Activated CD8-positive, alpha-beta T cell treated with anti-CD3 and anti-CD28 coated beads for 36 hours (primary cell): Measurements from ENCODE around the gene PPP2R1A. TPM values are rescaled to one million over a fixed set of nuclear protein-coding genes. Genes with fewer than 3 reads are reported as not detected.
"Not testable (repeated sequence)": the region's sequence is repeated elsewhere in the genome, so short reads cannot be mapped to it uniquely, and the experiment has no call there.

Source experiments
- ATAC-seq: fragments of 200-7000 bp; cut with Tn5 transposase; one replicate; pipeline ENCODE4 v1.10.0; 2021; ENCODE audit warnings: mild to moderate bottlenecking, moderate library complexity
- CTCF ChIA-PET: fragments of 350-600 bp; sonication (Branson Sonifier 250); formaldehyde crosslinking; loops from one replicate; lab custom pipeline; 2021; ENCODE audit warnings: antibody characterized with exemption; lab: Charles Lee
- POLR2A ChIA-PET: fragments of 350-600 bp; sonication (Branson Sonifier 250); formaldehyde crosslinking; loops from one replicate; lab custom pipeline; 2021; ENCODE audit warnings: antibody characterized with exemption; lab: Charles Lee
- DNase-seq: peaks from one replicate; pipeline ENCODE4 v3.0.0-alpha.2; 2020
- H3K27ac Mint-ChIP-seq: one replicate; pipeline ENCODE4 v1.8.0; 2021; ENCODE audit warnings: mild to moderate bottlenecking, mixed read lengths
- H3K27me3 Mint-ChIP-seq: one replicate; pipeline ENCODE4 v1.8.0; 2021; ENCODE audit warnings: mixed read lengths
- H3K36me3 Mint-ChIP-seq: one replicate; pipeline ENCODE4 v1.8.0; 2021; ENCODE audit warnings: low read depth, mixed read lengths
- H3K4me1 Mint-ChIP-seq: one replicate; pipeline ENCODE4 v1.8.0; 2021; ENCODE audit warnings: low read depth, mixed read lengths
- H3K4me3 Mint-ChIP-seq: one replicate; pipeline ENCODE4 v1.8.0; 2021; ENCODE audit warnings: mild to moderate bottlenecking, moderate library complexity, mixed read lengths
- H3K9me3 Mint-ChIP-seq: one replicate; pipeline ENCODE4 v1.8.0; 2021; ENCODE audit warnings: mixed read lengths
- intact Hi-C: fragments of 100-400 bp; cut with micrococcal nuclease; formaldehyde crosslinking; loops from one replicate; pipeline ENCODE4 v1.10.0; 2022
- total RNA-seq, 2 experiments: library from RNA; stranded (reverse); gene quantifications; one replicate each; pipeline ENCODE4 v1.2.3, GENCODE V29; 2021
- TF ChIP-seq, protein P1 (sequence below): fragments of 200-600 bp; IDR thresholded peaks from one replicate; pipeline ENCODE4 v1.8.0; 2022; ENCODE audit warnings: antibody characterized with exemption, mild to moderate bottlenecking

The PPP2R1A gene
- total RNA-seq, 2 experiments from 2014 or later = 236 to 237 TPM

DNA sequence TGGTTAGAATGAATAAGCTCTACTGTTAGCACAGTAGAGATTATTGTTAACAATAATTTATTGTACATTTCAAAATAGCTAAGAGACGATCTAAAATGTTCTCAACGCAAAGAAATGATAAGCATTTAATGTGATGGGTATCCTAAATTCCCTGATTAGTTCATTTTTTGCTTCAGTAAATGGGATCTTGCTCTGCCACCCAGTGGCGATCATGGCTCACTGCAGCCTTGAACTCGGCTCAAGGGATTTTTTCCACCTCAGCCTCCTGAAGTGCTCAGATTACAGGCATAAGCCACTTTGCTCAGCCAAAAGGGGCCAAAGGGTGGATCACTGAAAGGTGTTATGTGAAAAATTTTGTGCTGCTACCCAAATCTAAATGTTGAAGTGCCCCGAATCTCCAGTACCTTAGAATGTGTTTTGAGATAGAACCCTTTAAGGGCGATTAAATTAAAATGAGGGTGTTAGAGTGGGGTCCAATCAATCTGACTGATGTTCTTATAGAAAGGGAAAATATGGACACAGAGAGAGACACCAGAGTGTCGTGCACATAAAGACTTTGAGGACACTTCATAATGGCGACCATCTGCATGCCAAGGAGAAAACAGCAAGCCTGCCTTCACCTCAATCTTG, 48.0 kb downstream of the PPP2R1A start:
- TF ChIP-seq, protein P1, sequence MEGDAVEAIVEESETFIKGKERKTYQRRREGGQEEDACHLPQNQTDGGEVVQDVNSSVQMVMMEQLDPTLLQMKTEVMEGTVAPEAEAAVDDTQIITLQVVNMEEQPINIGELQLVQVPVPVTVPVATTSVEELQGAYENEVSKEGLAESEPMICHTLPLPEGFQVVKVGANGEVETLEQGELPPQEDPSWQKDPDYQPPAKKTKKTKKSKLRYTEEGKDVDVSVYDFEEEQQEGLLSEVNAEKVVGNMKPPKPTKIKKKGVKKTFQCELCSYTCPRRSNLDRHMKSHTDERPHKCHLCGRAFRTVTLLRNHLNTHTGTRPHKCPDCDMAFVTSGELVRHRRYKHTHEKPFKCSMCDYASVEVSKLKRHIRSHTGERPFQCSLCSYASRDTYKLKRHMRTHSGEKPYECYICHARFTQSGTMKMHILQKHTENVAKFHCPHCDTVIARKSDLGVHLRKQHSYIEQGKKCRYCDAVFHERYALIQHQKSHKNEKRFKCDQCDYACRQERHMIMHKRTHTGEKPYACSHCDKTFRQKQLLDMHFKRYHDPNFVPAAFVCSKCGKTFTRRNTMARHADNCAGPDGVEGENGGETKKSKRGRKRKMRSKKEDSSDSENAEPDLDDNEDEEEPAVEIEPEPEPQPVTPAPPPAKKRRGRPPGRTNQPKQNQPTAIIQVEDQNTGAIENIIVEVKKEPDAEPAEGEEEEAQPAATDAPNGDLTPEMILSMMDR = peak; percentile 91
- Mint-ChIP-seq H3K27ac (no peak overlapping the region), H3K36me3 (no peaks in the 10 kb centered on the region), H3K4me3 (no peak overlapping the region), H3K27me3 (no peaks in the 10 kb centered on the region), H3K9me3 (no peaks in the 10 kb centered on the region), H3K4me1 (peaks cover 5% of the 10 kb centered on the region)
- ATAC-seq (peak; percentile 92), DNase-seq (peak; percentile 68)
- intact Hi-C loops = no loop called here
- POLR2A ChIA-PET = no interaction called here
- CTCF ChIA-PET = interaction anchor here (0.7 to 1.4 kb wide), 31 partner anchors 9 to 460 kb away, joined by 3 to 18 read pairs (median 4); partner anchors contain the start of genes ZNF616 and ZNF836

DNA sequence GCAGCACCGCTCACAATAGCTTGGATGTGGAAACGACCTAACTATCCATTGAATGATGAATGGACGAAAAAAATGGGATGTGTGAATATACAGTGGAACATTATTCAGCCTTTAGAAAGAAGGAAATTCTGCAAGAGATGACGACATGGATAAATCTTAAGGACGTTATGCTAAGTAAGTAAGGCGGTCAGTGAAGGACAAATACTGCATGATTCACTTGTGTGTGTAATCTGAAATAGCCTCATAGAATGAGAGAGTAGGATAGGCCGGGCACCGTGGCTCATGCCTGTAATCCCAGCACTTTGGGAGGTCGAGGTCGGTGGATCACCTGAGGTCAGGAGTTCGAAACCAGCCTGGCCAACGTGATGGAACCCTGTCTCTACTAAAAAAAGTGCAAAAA, 54.2 kb downstream of the PPP2R1A start:
- Mint-ChIP-seq H3K4me3 (no peak overlapping the region), H3K27ac (no peak overlapping the region), H3K4me1 (no peaks in the 10 kb centered on the region), H3K9me3 (no peaks in the 10 kb centered on the region), H3K36me3 (no peaks in the 10 kb centered on the region), H3K27me3 (no peaks in the 10 kb centered on the region)
- no peak for DNase-seq
- ATAC-seq = no peak
- intact Hi-C loops = loop anchor here (10.0 kb wide), 1 partner anchor 501 kb away; no protein-coding TSS in a partner anchor
- CTCF ChIA-PET = no interaction called here
- POLR2A ChIA-PET = no interaction called here
- TF ChIP-seq, protein P1 = no peak

DNA sequence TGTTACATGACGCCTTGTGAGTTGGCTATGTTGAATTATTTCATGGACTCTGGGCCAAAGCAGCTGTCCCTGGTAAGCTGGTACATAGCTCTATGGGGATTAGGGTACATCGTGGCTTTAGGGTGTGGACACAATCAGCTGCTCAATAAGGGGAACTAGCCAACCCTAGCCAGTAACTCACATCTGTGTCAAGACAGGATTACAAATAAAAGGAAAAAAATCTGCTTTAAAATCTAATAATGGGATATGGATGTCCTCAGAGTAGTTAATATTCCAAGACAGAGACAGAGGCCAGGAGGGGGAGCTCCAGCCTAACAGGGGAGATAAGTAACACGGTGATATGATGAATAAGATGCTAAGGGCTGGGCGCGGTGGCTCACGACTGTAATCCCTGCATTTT, 58.4 kb downstream of the PPP2R1A start:
- intact Hi-C loops = loop anchor here (10.0 kb wide), 1 partner anchor 497 kb away; no protein-coding TSS in a partner anchor
- no peaks in the 10 kb centered on the region for H3K27me3 Mint-ChIP-seq
- ChIA-PET POLR2A (no interaction called here), CTCF (interaction anchor here (0.9 to 1.4 kb wide), 4 partner anchors 11 to 502 kb away, joined by 3 to 9 read pairs (median 4); no protein-coding TSS in a partner anchor)
- no peaks in the 10 kb centered on the region for H3K36me3 Mint-ChIP-seq
- DNase-seq (peak; percentile 85), ATAC-seq (peak; percentile 88)
- no peaks in the 10 kb centered on the region for H3K9me3 Mint-ChIP-seq
- H3K27ac Mint-ChIP-seq = no peak overlapping the region
- no peak overlapping the region for H3K4me3 Mint-ChIP-seq
- TF ChIP-seq, protein P1 = peak; percentile 70
- H3K4me1 Mint-ChIP-seq = no peaks in the 10 kb centered on the region

DNA sequence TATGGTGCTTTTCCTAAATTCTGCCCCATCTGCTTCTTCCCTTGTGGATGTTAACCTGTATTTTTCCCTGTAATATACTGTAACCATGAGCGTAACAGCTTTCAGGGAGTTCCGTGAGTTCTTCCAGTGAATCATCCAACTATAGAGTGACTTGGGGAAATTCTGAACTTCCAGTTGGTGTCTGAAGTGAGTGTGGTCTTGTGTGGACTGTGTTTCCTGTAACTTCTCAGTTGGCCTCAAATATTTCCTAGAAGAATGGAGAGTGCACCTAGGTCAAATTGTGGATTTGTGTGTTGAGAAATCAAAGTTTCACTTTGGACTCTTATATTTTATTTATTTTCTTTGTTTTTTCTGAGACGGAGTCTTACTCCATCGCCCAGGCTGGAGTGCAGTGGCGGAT, 68.6 kb downstream of the PPP2R1A start:
- Mint-ChIP-seq H3K4me3 (no peak overlapping the region), H3K9me3 (no peaks in the 10 kb centered on the region), H3K36me3 (no peaks in the 10 kb centered on the region), H3K27me3 (peaks cover 2% of the 10 kb centered on the region), H3K4me1 (no peaks in the 10 kb centered on the region), H3K27ac (no peak overlapping the region)
- TF ChIP-seq, protein P1 = no peak
- no peak for ATAC-seq
- intact Hi-C loops = no loop called here
- no peak for DNase-seq
- CTCF ChIA-PET = no interaction called here
- POLR2A ChIA-PET = no interaction called here

DNA sequence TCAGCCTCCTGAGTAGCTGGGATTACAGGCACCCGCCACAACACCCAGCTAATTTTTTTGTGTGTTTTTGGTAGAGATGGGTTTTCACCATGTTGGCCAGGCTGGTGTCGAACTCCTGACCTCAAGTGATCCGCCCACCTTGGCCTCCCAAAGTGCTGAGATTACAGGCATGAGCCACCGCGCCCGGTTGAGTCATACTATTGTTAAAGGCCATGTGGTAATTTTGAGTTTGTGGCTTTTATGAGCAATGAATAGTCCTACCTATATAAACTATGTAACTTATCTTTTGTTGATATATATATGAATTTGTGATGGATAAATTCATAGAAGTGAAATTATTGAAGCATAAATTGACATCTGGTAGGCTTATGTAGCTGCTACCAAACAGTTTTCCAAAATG, 75.7 kb downstream of the PPP2R1A start:
- H3K36me3 Mint-ChIP-seq, intact Hi-C loops, POLR2A ChIA-PET, ATAC-seq, H3K27ac Mint-ChIP-seq, H3K4me1 Mint-ChIP-seq, H3K27me3 Mint-ChIP-seq, H3K9me3 Mint-ChIP-seq, H3K4me3 Mint-ChIP-seq: not testable (repeated sequence)
- CTCF ChIA-PET = interaction anchor here (1.2 to 2.3 kb wide), 2 partner anchors 10 to 28 kb away, joined by 3 to 8 read pairs; no protein-coding TSS in a partner anchor
- DNase-seq = peak; percentile 67
